NCI-H2107 treated with DMSO at 0.1 percent for 48 hours (cell line): ENCODE data around the gene WASF3.

Experiments
- DNase-seq: peaks from one replicate; lab custom pipeline; 2025; ENCODE audit not compliant: unreplicated experiment; lab: John Stamatoyannopoulos, UW

WASF3 gene

DNA sequence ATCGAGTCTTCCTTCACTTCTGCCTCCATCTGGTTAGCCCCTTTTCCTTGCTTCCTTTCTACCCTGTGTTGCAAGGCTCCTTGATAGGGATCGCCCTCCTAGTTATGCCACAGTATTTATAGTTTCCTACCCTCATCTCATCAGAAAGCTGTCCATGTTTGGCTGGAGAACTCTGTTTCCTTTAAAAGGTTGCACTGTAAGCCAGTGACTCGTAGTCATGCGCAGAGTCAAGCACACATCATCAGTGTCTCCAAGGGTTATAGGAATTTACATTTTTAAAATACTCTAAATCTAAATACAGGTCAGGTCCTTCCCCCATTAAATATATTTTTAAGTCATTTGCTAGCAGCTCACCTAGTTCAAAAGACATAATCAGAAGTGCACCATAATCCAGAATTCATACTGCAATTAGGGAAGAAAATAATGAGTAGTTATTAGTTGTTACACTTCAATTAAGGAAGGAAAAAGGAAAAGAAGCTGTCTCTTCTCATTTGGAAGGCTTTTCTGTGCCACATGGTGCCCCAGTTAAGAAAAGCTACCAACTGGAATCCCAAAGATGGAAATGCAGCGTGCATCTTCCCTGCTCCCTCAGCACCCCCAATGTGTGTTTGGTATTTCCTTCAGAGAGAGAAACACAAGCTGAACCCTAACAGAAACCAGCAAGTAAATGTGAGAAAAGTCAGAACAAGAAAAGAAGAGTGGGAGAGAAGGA lies 122.1 kb downstream of the WASF3 start:
- DNase-seq = no peak

DNA sequence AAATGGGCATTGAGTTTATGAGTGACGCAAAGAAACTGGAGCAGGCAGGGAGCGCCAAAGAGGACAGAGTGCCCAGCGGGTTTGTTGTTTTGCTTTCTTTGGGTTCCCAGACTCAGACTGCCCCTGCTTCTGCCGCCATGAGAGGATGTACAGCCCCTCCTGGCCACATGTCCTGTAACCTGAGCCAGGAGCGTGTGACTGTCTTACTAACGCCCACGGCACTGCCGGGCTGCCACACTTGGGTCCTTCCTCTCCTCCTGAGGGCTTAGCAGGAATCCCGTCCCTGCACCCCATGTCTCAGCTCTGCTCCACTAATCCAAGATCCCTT lies 122.6 kb downstream of the WASF3 start:
- DNase-seq = peak; percentile 30

DNA sequence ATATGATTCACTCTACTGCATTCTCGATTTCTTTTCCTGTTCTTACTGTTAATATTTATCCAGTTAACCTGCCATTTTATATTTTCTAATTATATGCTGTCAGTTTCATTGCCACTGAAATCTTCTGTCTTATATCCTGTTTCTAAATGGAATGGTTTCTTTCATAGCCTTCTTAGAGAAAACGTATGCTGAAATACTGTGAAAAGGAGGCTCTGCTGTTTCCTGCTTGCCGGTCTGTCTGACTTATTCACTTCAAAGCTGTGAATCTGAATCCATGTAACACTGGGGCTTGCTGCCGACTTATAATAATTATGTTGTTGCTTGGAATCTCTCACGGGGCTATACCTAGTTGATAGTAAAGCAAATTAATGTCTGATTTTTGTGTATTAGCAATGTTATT lies 123.1 kb downstream of the WASF3 start:
- DNase-seq = no peak

DNA sequence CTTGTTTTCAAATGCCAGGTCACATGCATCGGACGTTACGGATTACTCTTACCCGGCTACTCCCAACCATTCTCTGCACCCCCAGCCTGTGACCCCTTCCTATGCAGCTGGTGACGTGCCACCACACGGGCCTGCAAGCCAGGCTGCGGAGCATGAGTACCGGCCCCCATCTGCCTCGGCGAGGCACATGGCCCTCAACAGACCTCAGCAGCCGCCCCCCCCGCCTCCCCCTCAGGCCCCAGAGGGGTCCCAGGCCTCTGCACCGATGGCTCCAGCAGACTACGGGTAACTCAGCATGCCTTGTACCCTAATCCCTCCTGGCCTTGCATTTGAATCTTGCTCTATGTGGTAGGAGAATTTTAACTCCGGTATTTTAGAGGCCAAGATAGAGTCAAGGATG lies 123.6 kb downstream of the WASF3 start:
- DNase-seq = no peak

DNA sequence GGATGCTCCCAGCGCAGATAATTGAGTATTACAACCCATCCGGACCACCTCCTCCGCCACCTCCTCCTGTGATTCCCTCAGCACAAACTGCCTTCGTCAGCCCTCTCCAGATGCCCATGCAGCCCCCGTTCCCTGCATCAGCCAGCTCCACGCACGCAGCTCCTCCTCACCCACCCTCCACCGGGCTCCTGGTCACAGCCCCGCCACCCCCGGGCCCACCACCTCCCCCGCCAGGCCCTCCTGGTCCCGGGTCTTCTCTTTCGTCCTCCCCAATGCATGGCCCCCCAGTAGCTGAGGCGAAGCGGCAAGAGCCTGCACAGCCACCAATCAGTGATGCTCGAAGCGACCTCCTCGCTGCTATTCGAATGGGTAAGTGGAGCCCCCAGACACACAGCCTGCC lies 125.1 kb downstream of the WASF3 start:
- no peak for DNase-seq

DNA sequence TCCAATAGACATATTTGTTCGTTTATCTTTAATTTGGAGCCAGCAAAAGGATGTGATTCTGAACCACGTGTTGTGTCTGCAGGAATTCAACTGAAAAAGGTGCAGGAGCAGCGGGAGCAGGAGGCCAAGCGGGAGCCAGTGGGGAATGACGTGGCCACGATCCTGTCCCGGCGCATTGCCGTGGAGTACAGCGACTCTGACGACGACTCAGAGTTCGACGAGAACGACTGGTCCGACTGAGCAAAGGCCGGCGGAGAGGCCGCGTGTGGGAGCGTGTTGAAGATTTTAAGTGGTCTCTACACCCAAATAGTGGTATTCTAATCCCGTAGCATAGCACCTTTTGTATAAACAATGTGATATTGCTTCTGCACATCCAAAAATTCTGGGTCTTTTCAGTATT lies 128.1 kb downstream of the WASF3 start:
- DNase-seq = no peak

DNA sequence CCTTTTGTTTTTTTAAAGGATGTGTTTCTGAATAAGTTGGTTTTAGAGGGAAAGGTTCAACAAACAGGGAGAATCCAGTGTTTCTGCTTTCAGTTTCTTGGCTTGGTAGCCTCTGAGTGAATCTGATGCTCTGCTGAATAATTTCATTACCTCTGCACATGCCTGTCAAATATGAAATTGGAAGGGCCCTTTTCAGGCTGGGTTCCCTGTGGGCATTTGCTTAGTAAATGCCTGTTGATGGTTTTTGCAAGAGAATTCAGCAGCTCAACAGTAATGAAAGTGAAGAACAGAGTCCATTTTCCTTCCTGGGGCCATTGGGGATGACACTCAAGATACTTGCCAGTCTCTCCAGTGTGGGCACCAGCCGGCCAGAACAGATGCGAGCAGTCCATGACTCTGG lies 128.8 kb downstream of the WASF3 start:
- no peak for DNase-seq

DNA sequence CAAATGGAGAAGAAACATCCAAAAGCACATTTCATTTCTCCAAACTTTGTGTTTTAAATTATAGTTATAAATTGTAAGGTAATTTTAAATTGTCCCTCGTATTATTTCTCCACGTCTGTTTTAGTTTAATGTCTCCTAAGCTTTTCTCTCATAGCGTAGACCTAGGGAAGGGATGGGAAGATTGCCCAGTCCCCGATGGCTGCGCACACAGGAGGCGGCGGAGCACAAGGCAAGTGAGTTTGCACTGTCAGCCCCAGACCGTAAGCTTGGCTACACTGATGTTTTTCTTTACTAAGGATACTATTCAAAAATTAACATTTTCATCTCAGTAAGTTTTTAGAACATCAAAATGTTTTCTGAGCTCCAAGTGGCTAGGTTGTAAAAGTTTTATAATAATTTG lies 130.8 kb downstream of the WASF3 start:
- DNase-seq = no peak

DNA sequence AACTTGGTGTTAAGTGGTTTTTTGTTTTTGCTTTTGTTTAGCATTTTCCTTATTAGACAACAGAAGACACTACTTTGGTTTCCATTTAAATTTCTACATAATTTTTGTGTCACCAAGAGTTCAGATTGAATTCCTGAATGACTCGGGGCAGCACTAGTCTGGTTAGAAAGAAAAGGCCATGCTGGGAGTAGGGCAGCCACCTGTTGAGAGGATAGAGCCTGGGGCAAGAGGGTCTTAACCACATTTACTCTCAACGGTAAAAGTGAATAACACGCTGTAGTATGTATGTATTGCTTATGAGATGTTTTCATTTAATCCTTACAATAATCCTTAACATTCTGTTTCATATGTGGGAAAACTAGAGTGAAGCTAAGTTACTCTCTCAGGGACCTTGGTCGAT lies 131.5 kb downstream of the WASF3 start:
- no peak for DNase-seq

DNA sequence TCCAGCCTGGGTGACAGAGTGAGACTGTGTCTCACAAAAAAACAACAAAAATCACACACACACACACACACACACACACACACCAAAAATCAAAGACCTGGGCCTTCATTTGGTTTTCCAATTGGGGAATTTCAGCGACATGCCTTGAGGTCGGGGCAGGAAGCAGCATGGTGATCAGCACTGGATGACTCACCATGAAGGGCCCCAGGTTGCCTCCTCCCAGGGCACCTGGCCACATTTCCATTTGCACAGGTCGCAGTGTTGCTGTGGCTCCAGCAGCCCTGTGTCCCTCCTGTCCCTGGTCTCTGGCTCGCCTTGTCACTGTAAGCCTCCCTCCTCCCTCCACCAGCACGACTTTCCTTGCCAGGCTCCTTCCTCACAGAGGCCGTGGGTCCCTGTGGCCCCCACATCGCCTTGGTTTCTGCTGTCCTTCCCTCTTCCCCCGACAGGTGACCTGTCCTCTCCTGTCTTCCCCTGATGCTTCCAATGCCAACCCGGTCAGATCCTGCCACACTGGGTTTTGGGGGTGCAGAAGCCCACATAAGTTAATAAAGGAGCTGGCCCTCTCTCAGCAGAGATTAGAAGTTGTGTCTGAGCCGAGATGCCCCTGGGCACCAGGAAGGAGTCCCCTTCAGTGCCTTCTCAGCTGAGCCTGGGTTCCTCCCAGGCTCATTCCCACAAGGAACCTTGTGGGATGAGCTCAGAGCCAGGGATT lies 136.4 kb downstream of the WASF3 start:
- no peak for DNase-seq

DNA sequence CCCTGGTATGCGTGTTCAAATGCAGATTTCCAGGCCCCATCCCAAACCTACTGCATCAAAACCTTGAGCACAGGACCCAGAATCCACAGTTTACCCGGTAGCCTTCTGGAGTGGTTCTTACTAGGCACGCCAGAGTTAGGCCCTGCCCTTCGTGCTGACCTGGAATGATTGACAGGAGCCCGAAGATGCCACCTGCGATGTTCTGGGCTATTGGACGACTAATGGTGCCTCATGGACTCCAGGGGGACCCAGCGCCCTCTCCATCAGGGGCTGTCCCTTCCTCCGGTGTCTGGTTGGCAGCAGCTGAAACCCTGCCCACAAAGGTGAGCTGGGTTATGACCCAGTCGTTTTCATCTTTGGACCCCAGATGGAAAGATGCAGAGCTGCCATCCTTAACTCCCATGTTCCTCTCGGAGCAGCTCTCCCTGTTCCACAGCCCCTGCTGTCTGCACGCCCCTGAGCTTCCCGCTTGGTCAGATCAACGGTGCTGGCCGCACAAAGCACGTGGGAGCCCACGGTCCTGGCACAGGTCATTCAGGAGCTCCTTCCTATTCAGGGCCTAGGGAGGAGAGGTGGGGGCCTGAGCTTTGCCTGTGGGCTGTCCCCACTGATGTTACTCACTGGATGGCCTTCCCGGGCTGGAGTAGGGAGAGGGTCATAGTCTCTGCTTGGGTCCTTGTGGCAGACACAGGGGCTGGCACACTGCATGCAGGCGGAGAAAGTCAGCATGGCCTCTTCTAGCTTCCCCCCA lies 137.3 kb downstream of the WASF3 start:
- no peak for DNase-seq

DNA sequence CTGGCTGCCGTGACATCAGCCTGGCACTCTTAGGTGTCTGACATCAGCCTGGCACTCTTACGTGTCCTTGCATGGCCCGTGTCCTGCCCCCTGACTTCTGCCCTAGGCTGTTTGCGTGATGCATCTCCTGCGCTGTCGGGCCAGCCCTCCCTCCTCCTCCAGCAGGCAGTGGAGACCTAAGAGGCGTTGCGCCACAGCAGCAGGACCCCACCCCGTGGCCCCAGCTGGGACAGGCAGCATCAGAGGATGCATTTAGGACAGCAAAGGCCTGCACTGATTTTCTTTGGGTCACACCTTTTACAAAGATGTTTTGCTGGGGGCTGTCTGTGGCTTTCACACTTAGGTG lies 137.8 kb downstream of the WASF3 start:
- DNase-seq = no peak

DNA sequence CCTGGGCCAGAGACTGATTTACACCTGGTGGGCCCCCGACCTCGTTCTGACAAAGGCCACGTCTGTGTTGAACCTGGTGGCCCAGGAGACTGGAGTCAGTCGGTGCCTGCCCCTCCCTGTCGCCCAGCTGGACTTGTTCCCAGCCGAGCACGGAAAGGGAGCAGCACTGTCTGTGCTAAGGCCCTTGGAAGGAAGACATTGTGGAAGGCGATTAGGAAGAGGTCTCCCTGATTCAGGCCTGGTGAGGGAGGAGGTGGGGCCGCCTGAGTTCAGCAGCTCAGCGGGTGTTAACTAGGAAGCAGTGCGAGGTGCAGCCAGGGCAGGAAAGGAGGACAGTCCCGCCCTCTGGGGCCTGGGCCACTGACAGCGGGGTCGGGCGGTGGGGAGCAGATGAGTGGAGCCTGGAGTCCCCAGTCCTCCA lies 138.4 kb downstream of the WASF3 start:
- no peak for DNase-seq

DNA sequence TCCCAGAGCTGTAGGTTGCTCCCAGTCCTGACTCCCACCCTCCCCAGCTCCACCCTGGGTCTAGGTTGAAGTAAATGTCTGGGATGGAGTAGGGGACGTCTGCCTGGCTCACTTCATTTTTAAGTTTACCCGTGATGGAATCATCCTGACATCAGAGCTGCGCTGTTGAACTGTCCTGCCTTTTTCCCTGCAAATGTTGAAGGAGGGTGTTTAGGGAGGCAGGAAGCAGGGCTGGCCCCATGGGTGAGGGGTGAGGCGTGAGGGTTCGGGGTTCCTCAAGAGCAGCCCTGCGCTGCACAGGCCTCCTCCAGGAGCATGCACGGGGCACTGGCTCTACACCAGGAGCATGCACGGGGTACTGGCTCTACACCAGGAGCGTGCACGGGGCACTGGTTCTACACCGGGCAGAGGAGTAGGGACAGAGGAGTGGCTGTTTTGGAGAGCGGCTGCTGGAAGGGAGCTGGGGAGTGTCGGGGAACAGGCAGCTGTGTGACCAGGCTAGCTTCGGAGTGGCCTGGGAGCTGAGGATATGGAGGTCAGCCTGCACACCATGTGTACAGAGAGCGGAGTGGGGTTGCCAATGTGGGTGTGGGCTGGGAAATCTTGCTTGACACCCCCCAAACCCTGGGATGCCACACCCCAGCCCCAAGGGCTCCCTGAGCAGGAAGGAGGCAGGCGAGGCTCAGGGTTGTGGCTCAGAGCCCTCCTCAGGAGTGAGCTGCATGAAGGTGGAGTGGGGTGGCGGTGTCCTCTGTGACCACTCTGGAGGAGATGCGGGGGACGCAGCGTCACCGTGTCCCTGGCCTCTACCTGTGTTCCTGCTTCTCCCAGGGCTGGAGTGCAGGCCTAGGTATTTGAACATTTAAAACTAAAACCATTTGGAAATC lies 139.8 kb downstream of the WASF3 start:
- DNase-seq = no peak

DNA sequence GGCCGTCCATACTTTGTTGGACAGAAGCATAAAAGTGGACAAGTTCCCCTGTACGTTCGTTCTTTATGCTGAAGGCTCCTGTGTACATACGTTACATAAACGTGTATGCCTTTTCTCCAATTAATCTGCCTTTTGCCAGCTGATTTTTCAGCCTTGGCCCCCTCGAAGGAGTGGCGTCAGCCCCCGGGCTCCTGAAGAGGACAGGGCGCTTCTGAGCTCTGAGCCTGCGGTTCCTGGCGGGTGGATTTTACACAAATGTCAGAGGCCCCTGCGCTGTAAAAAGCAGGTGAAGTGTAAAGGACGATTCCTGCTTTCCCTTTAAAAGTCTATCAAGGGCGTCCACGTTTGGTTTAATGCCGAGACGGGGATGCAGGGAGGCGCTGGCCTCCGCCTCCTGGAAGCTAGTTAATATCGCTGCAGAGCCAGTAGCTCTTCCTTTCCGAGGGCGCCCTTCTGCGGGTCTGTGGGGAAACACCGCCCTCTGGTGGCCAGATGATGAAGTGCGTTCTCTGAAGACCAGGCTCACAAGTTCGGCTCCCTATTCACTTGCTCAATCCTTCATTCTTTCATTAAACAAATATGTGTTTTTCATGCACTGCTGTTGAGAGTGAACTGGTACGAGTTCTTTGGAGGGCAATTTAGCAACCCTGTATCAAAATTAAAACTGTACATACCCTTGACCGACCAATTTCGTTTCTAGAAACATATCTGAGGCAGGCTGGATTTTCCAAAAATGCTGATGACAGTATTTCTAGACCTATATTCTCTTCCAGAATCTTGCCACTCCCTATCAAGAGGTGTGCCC lies 141.1 kb downstream of the WASF3 start:
- DNase-seq = peak; percentile 64

DNA sequence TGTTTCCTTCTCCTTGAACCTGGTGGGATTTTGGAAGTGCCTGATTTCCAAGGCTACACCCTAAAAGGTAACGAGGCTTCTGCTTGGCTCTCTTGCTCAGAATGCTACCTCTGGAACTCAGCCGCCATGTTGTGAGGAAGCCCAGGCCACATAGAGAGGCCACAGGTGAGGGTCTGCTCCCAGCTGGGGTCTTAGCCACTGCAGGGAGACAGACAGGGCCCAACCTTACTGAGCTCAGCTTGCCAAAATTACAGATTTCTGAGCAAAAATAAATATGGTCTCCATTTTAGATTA lies 141.7 kb downstream of the WASF3 start:
- DNase-seq = no peak

DNA sequence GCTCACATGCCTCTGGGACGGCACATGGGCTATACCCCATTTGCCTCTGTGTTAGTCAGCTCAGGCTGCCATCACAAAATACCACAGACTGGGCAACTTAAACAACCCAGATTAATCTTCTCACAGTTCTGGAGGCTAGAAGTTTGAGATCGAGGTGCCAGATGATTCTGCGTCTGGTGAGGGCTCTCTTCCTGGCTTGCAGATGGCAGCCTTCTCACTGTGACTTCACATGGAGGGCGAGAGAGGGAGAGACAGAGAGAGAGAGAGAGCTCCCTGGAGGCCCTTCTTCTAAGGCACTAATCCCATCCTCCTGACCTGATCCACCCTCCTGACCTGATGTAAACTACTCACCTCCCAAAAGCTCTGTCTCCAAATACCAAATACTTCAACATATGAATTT lies 148.1 kb downstream of the WASF3 start:
- no peak for DNase-seq

DNA sequence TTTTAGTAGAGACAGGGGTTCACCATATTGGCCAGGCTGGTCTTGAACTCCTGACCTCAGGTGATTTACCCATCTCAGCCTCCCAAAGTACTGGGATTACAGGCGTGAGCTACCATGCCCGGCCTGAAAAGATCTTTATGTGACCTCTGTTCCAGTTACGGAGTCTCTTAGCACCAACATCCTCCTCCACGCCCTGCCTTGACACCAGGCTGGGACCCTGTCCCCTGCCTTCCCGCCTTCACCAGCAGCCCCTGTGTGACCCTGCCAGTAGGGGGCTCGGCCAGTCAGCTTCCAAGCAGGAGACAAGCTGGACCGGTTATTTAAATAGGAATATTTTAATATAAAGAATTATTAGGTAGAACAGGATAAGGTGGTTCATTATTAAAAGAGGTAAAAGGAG lies 148.9 kb downstream of the WASF3 start:
- DNase-seq = no peak

DNA sequence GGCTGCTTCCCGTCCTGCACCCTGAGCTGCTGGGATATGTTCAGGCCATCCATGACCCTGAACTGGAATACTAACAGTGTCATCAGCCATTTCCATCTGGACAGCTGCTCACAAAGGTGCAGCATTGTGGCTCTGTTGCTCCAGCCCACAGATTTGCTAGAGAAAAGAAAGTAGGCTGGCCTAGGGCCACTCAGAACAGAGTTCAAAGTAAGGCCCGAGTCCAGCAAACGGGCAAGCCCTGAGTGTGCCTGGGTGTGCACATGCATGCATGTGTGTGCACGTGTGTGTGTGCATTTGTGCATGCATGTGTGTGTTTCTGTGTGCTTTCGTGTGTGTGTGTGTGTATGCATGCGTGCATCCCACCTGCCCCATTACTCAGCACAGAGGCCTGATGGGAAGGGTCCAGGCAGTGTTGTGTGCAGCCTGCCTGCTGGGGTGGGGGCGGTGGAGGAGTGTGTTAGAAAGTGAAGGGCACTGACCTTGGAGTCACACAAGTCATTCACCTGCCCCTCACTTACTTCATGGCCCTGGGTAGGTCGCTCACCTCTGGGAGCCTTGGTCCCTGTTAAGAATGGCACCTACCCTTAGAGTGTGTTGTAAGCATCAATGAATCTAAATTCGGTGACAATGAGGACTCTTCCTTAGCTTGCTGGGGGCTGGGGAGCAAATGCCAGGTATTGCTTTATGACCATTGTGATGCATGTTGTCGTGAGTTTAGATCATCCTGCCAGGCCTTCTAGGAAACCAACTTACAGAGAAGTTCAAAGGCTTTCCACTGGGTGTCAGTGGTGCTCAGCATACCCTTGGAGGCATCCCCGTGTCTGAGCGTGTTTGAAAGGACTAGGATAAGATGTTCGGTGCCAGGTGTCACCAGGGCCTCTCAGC lies 149.9 kb downstream of the WASF3 start:
- DNase-seq = peak; percentile 79

DNA sequence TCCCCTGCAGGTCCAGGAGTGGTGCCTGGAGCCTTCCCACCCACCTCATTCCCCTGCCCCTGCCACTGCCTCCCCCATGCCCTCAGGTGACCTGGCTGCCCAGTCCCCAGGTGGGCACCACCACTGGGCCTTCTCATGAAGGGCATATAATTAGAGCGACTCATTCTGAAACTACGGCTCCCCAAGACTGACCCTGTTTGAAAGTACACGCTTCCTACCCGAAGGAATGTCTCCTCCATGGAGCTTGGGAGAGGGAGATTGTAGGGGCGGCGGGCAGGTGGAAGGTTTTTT lies 150.5 kb downstream of the WASF3 start:
- no peak for DNase-seq
